Ovary (tissue), 9 donors: ENCODE measurements around the gene SRD5A1. TPM values are rescaled to one million over a fixed set of nuclear protein-coding genes. Genes with fewer than 3 reads are reported as not detected.

Experiments used
- DNase-seq, 5 donors: peaks; one replicate each; pipeline ENCODE4 v3.0.0-alpha.2; 2019 to 2020
- H3K27ac ChIP-seq, 2 donors: fragments of 200-600 bp; one replicate each; pipeline versions ENCODE4 v1.5.1 to v1.8.0; 2019 to 2022
- H3K27me3 ChIP-seq: fragments of 200-600 bp; one replicate; pipeline ENCODE4 v1.8.0; 2022
- H3K36me3 ChIP-seq: fragments of 200-600 bp; sonication (generic); one replicate; pipeline ENCODE4 v1.5.1; 2019
- H3K4me1 ChIP-seq: one replicate; pipeline ENCODE4 v1.8.1; 2013; ENCODE audit warnings: mild to moderate bottlenecking, moderate library complexity; ENCODE audit not compliant: insufficient read depth
- H3K4me3 ChIP-seq: fragments of 200-600 bp; sonication (generic); one replicate; pipeline ENCODE4 v1.5.1; 2017
- H3K9me3 ChIP-seq, 2 donors: fragments of 200-600 bp in 1 of 2; sonication (generic) in 1 of 2; one replicate each; pipeline versions ENCODE4 v1.5.1 to v1.8.1; 2013 to 2019; ENCODE audit warnings: mild to moderate bottlenecking in 1 of 2, moderate library complexity in 1 of 2
- EP300 ChIP-seq: sonication (generic); formaldehyde crosslinking; IDR thresholded peaks from one replicate; pipeline ENCODE4 v1.6.1; 2017; ENCODE audit warnings: antibody characterized with exemption
- POLR2A ChIP-seq: fragments of 450-650 bp; IDR thresholded peaks from one replicate; pipeline ENCODE4 v1.6.1; 2017; ENCODE audit warnings: antibody characterized with exemption, mild to moderate bottlenecking, moderate library complexity
- WGBS, 3 donors: extraction: QIAGEN DNeasy Blood & Tissue Kit in 1 of 3; methylation state at CpG; one replicate each; pipeline versions ENCODE4 v1.1.5 to v1.1.7; 2013 to 2017; 5-methylcytosine and 5-hydroxymethylcytosine counted together
- intact Hi-C, 4 donors: fragments of 100-400 bp; cut with DNase I; formaldehyde crosslinking; loops; one replicate each; pipeline versions ENCODE4 v1.11.0 to v1.15.1; 2022 to 2023
- polyA plus RNA-seq, 2 donors: library from polyadenylated mRNA; stranded (reverse); fragments of 200-250 nt in 1 of 2; fragments of 350-450 nt in 1 of 2; fragmentation: Illumina TruSeq in 1 of 2; extraction: RNeasy Lipid Tissue Mini Kit (QIAGEN cat#74804) in 1 of 2; gene quantifications; one replicate each; pipeline ENCODE4 v1.2.3, GENCODE V29; 2013 to 2014
- total RNA-seq, 7 donors: library from RNA; depleted of rRNA in 2 of 7; stranded (reverse); fragments of >200 nt in 2 of 7; fragmentation: NEBNext Ultra II Directional in 3 of 7; extraction: Animal tissue kit (Norgen Biotek cat#: 25700) in 3 of 7; gene quantifications; one replicate each; pipeline versions ENCODE4 v1.1.0 to v1.2.4, GENCODE V29; 2016 to 2023
- TF ChIP-seq, protein P1 (sequence below), 3 donors: fragments of 450-650 bp in 2 of 3; fragments of 200-600 bp in 1 of 3; IDR thresholded peaks; one replicate each; pipeline versions ENCODE4 v1.5.1 to v1.8.0; 2016 to 2022; ENCODE audit warnings: antibody characterized with exemption in 3 of 3, mild to moderate bottlenecking in 1 of 3
- donor health status: DM: no; HTN: no; CAD: no; lungs with moderate emphysema.
- donor health status: DM: no; HTN: no; CAD: no.
- donor health status: Bipolar disorder and iron deficiency.
- donor health status: DM: yes; HTN: yes; CAD: no.
- donor health status: DM: no; HTN: no; CAD: no.
- donor health status: DM: yes; HTN: yes; CAD: no.

SRD5A1 gene
- total and polyA plus RNA-seq, 9 donors = 4.4 to 13.5 (median 9.4) TPM

DNA sequence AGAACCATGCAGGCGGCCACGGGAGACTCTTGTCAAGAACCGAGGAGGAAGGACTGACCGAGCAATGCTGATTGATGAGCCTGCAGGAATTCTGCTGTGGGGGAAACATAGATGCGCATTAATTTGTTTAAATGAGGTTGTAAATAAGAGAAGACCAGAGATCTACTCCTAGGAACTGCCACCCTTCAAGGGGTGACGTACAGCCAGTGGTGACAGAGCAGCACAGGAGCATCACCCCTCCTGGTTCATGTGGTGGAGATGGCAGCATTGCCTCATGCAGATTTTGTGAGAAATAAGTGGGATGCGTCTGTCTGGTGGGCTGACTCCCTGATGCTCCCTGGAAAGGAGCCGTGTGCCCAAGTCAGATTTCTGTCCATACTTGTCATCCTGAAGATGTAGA, 22.2 kb downstream of the SRD5A1 start:
- Histone ChIP-seq H3K9me3 (peaks cover 0 to 4% of the 10 kb centered on the region in 2 donors), H3K36me3 (no peaks in the 10 kb centered on the region), H3K4me3 (no peak overlapping the region), H3K4me1 (no peaks in the 10 kb centered on the region), H3K27ac (no peak overlapping the region), H3K27me3 (no peaks in the 10 kb centered on the region)
- WGBS, 3 donors = 96 to 97% (median 97%) methylated on average over 8 of the region's 8 CpGs
- TF ChIP-seq, protein P1, sequence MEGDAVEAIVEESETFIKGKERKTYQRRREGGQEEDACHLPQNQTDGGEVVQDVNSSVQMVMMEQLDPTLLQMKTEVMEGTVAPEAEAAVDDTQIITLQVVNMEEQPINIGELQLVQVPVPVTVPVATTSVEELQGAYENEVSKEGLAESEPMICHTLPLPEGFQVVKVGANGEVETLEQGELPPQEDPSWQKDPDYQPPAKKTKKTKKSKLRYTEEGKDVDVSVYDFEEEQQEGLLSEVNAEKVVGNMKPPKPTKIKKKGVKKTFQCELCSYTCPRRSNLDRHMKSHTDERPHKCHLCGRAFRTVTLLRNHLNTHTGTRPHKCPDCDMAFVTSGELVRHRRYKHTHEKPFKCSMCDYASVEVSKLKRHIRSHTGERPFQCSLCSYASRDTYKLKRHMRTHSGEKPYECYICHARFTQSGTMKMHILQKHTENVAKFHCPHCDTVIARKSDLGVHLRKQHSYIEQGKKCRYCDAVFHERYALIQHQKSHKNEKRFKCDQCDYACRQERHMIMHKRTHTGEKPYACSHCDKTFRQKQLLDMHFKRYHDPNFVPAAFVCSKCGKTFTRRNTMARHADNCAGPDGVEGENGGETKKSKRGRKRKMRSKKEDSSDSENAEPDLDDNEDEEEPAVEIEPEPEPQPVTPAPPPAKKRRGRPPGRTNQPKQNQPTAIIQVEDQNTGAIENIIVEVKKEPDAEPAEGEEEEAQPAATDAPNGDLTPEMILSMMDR (IDR thresholded peaks at IDR 0.05) = no peak
- TF ChIP-seq EP300 (no peak), POLR2A (no peak)
- DNase-seq = no peak
- intact Hi-C loops = loop anchor here in 1 of 4 donors (5.0 kb wide), 1 partner anchor 917 kb away; no protein-coding TSS in a partner anchor

DNA sequence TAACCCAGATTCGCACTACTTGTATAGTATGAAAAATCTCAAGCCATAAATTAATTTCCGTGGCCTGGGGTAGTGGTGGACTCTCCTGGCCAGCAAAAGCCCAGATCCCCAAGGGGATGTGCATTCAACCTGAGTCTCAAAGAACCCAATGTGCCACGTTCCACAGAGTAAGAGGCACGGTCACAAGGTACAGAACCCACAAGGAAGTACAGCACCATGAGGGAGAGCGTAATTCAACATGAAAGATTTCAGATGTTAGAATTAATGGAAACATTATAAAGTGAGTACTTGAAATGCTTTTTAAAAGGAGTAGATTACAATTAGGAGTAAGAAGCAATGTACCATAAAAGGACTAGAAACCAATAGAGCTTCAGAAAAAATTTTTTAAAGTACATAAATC, 23.4 kb downstream of the SRD5A1 start:
- Histone ChIP-seq H3K27me3 (no peaks in the 10 kb centered on the region), H3K9me3 (peaks cover 0 to 4% of the 10 kb centered on the region in 2 donors), H3K36me3 (no peaks in the 10 kb centered on the region), H3K27ac (no peak overlapping the region), H3K4me3 (no peak overlapping the region), H3K4me1 (no peaks in the 10 kb centered on the region)
- DNase-seq = no peak
- 96 to 99% (median 98%) methylated on average over 5 of the region's 5 CpGs for WGBS, 3 donors
- intact Hi-C loops = loop anchor here in 1 of 4 donors (5.0 kb wide), 1 partner anchor 916 kb away; no protein-coding TSS in a partner anchor
- TF ChIP-seq, protein P1 (IDR thresholded peaks at IDR 0.05) = no peak
- TF ChIP-seq EP300 (no peak), POLR2A (no peak)

DNA sequence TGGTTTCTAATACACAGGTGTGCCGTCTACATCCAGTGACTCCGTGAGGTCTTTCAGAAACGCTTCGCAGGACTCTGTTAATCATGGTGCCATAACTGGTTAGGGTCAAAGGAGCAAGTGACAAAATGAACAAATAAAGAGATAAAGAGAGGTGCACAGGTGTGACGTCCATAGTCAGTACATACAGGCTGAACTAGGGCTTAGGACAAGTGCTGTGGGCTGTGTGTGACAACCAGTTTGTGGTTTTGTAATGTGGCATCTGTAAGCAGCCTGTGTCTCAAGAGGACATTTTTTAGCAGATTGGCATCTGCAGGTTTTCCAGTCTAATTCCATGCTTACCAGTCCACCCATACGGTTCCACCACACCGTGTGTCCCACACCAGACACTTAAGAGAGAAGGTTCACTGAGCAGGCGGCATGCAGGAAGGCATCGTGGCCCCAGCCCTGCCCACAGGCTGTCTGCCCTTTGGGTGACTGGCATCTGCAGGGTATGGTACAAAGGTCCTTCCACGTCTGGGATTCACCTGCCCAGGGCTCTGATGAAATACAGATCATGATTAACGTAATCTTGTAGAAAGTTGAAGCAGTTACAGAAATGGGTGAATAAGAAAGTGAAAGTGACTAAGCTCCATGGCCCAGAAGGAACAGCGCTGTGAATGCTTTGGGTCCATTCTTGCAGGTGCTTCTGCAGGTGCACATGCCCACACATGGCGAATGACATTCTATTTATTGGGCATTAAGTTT, 26.9 kb downstream of the SRD5A1 start:
- H3K4me1 ChIP-seq = no peaks in the 10 kb centered on the region
- no peaks in the 10 kb centered on the region for H3K27me3 ChIP-seq
- H3K27ac ChIP-seq = no peak overlapping the region
- no peak for TF ChIP-seq EP300
- TF ChIP-seq, protein P1 (IDR thresholded peaks at IDR 0.05) = no peak
- TF ChIP-seq POLR2A = no peak
- 94 to 98% (median 96%) methylated on average over 13 of the region's 13 CpGs for WGBS, 3 donors
- intact Hi-C loops = loop anchor here in 1 of 4 donors (5.0 kb wide), 1 partner anchor 912 kb away; no protein-coding TSS in a partner anchor
- no peaks in the 10 kb centered on the region for H3K36me3 ChIP-seq
- peaks cover 0 to 4% of the 10 kb centered on the region in 2 donors for H3K9me3 ChIP-seq
- no peak overlapping the region for H3K4me3 ChIP-seq
- DNase-seq = no peak

DNA sequence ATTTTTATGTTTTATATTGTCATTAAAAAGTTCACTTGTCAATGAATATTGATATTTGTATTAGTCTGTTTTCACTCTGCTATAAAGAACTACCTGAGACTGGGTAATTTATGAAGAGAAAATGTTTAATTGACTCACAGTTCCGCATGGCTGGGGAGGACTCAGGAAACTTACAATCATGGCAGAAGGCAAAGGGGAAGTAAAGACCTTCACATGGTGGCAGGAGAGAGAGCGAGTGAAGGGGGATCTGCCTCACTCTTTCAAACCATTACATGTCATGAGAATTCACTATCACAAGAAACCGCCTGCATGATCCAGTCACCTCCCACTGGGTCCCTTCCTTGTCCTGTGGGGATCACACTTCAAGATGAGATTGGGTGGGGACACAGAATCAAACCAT, 27.4 kb downstream of the SRD5A1 start:
- Histone ChIP-seq H3K9me3 (peaks cover 0 to 4% of the 10 kb centered on the region in 2 donors), H3K27ac (no peak overlapping the region), H3K4me1 (no peaks in the 10 kb centered on the region), H3K36me3 (no peaks in the 10 kb centered on the region), H3K27me3 (no peaks in the 10 kb centered on the region), H3K4me3 (no peak overlapping the region)
- intact Hi-C loops = no loop called here
- no peak for DNase-seq
- TF ChIP-seq EP300 = no peak
- TF ChIP-seq, protein P1 (IDR thresholded peaks at IDR 0.05) = no peak
- 96 to 97% (median 96%) methylated on average over 3 of the region's 3 CpGs for WGBS, 3 donors
